B cell (primary cell): ENCODE measurements around the gene TTC13. TPM values are rescaled to one million over a fixed set of nuclear protein-coding genes. Genes with fewer than 3 reads are reported as not detected.
"Not testable (repeated sequence)": the region's sequence is repeated elsewhere in the genome, so short reads cannot be mapped to it uniquely, and the experiment has no call there.

ENCODE experiments used
- ATAC-seq: fragments of 200-7000 bp; cut with Tn5 transposase; one replicate; pipeline ENCODE4 v1.10.0; 2021; ENCODE audit warnings: low read depth, mild to moderate bottlenecking, moderate number of reproducible peaks, moderate library complexity
- CTCF ChIA-PET: fragments of 350-600 bp; sonication (Branson Sonifier 250); formaldehyde crosslinking; loops from one replicate; lab custom pipeline; 2021; ENCODE audit warnings: antibody characterized with exemption, inconsistent platforms; lab: Charles Lee
- POLR2A ChIA-PET: fragments of 350-600 bp; sonication (Branson Sonifier 250); formaldehyde crosslinking; loops from one replicate; lab custom pipeline; 2021; ENCODE audit warnings: antibody characterized with exemption; lab: Charles Lee
- DNase-seq: peaks from one replicate; pipeline ENCODE4 v3.0.0; 2013
- H2AFZ ChIP-seq: 2 replicates; pipeline ENCODE4 v1.6.1; 2012; ENCODE audit warnings: mild to moderate bottlenecking, low read depth, low read length; ENCODE audit not compliant: insufficient read depth, poor library complexity, severe bottlenecking
- H3K27ac ChIP-seq, 2 donors: 1 replicate in 1 of 2; 2 replicates in 1 of 2; pipeline ENCODE4 v1.5.1; 2012 to 2013; ENCODE audit warnings: low read length in 2 of 2, mild to moderate bottlenecking in 2 of 2, moderate library complexity in 1 of 2
- H3K27me3 ChIP-seq, 4 experiments: fragments of 200-600 bp in 1 of 4; sonication (generic) in 1 of 4; replicated peaks in 1 of 4; 1 replicate in 2 of 4; 2 replicates in 2 of 4; pipeline versions ENCODE4 v1.6.1 to v1.7.0; 2013 to 2016; ENCODE audit warnings: low read length in 3 of 4, mild to moderate bottlenecking in 2 of 4, mixed read lengths in 1 of 4, moderate library complexity in 1 of 4; ENCODE audit not compliant: insufficient read depth in 4 of 4, control insufficient read depth in 3 of 4; ENCODE audit errors: control extremely low read depth in 1 of 4
- H3K36me3 ChIP-seq, 2 experiments: replicated peaks in 1 of 2; 1 replicate in 1 of 2; 2 replicates in 1 of 2; pipeline versions ENCODE4 v1.6.1 to v1.7.1; 2013; ENCODE audit warnings: low read length in 1 of 2; ENCODE audit not compliant: insufficient read depth in 2 of 2, control insufficient read depth in 1 of 2; ENCODE audit errors: control extremely low read depth in 1 of 2, extremely low read depth in 1 of 2
- H3K4me1 ChIP-seq, 2 donors: fragments of 200-600 bp in 1 of 2; sonication (generic) in 1 of 2; 1 replicate in 1 of 2; 2 replicates in 1 of 2; pipeline versions ENCODE4 v1.5.1 to v1.6.1; 2013 to 2017; ENCODE audit warnings: low read length in 2 of 2; ENCODE audit not compliant: control insufficient read depth in 2 of 2, insufficient read depth in 2 of 2
- H3K4me2 ChIP-seq: replicated peaks from 2 replicates; pipeline ENCODE3; 2012; ENCODE audit warnings: mild to moderate bottlenecking, low read depth, low read length; ENCODE audit not compliant: poor library complexity, severe bottlenecking
- H3K4me3 ChIP-seq, 5 experiments: fragments of 200-600 bp in 1 of 5; sonication (generic) in 1 of 5; 1 replicate in 3 of 5; 2 replicates in 2 of 5; pipeline versions ENCODE4 v1.5.1 to v1.7.0; 2011 to 2016; ENCODE audit warnings: low read length in 4 of 5, mild to moderate bottlenecking in 4 of 5, low read depth in 2 of 5, control low read depth in 1 of 5, moderate library complexity in 1 of 5; ENCODE audit not compliant: insufficient read depth in 1 of 5; ENCODE audit errors: control extremely low read depth in 1 of 5, extremely low read depth in 1 of 5
- H3K79me2 ChIP-seq: fragments of 200-600 bp; sonication (generic); one replicate; pipeline ENCODE4 v1.6.0; 2016; ENCODE audit warnings: low read length; ENCODE audit not compliant: control insufficient read depth, insufficient read depth
- H3K9ac ChIP-seq: fragments of 200-600 bp; sonication (generic); 2 replicates; pipeline ENCODE4 v1.6.1; 2017; ENCODE audit warnings: mild to moderate bottlenecking, low read length, moderate library complexity
- H3K9me3 ChIP-seq, 3 donors: one replicate each; pipeline versions ENCODE4 v1.6.1 to v1.7.1; 2013; ENCODE audit warnings: low read length in 2 of 3; ENCODE audit not compliant: control insufficient read depth in 2 of 3, insufficient read depth in 1 of 3; ENCODE audit errors: control extremely low read depth in 1 of 3
- H4K20me1 ChIP-seq: 2 replicates; pipeline ENCODE4 v1.6.0; 2012; ENCODE audit warnings: mild to moderate bottlenecking, low read length; ENCODE audit not compliant: insufficient read depth, control insufficient read depth, poor library complexity, severe bottlenecking
- H3K27ac Mint-ChIP-seq: one replicate; pipeline ENCODE4 v1.8.0; 2021; ENCODE audit warnings: mixed read lengths
- H3K27me3 Mint-ChIP-seq: one replicate; pipeline ENCODE4 v1.8.0; 2021; ENCODE audit warnings: mixed read lengths
- H3K4me1 Mint-ChIP-seq: one replicate; pipeline ENCODE4 v1.8.0; 2021; ENCODE audit warnings: mixed read lengths
- H3K4me3 Mint-ChIP-seq: one replicate; pipeline ENCODE4 v1.8.0; 2021; ENCODE audit warnings: mixed read lengths
- H3K9me3 Mint-ChIP-seq: one replicate; pipeline ENCODE4 v1.8.0; 2022; ENCODE audit warnings: mixed read lengths; ENCODE audit not compliant: insufficient read depth
- EZH2 ChIP-seq: IDR thresholded peaks from 2 replicates; pipeline ENCODE4 v1.6.1; 2012; ENCODE audit warnings: borderline replicate concordance, low read depth, mild to moderate bottlenecking, moderate library complexity, low read length; ENCODE audit not compliant: insufficient read depth, poor library complexity, severe bottlenecking
- WGBS: methylation state at CpG from one replicate; pipeline ENCODE4 v1.1.5; 2013; ENCODE audit warnings: missing lambda C conversion rate; ENCODE audit not compliant: insufficient coverage; 5-methylcytosine and 5-hydroxymethylcytosine counted together
- intact Hi-C: fragments of 100-400 bp; cut with micrococcal nuclease; formaldehyde crosslinking; loops from one replicate; pipeline ENCODE4 v1.10.0; 2022
- polyA plus RNA-seq: library from polyadenylated mRNA; depleted of rRNA; stranded (reverse); fragments of >200 nt; gene quantifications from 2 replicates; pipeline ENCODE4 v1.2.3, GENCODE V29; 2012
- total RNA-seq, 2 donors: library from RNA; stranded (reverse); fragments of 120-200 nt in 1 of 2; gene quantifications; 1 replicate in 1 of 2; 2 replicates in 1 of 2; pipeline versions ENCODE4 v1.2.3 to v1.2.4, GENCODE V29; 2013 to 2022
- TF ChIP-seq, protein P1 (sequence below): fragments of 200-600 bp; IDR thresholded peaks from one replicate; pipeline ENCODE4 v1.8.0; 2022; ENCODE audit warnings: antibody characterized with exemption, mild to moderate bottlenecking

TTC13 gene
- total and polyA plus RNA-seq, 2 donors (not counting 1 experiment from before 2014, with no cell fraction given) = 33.9 to 55.0 TPM

DNA sequence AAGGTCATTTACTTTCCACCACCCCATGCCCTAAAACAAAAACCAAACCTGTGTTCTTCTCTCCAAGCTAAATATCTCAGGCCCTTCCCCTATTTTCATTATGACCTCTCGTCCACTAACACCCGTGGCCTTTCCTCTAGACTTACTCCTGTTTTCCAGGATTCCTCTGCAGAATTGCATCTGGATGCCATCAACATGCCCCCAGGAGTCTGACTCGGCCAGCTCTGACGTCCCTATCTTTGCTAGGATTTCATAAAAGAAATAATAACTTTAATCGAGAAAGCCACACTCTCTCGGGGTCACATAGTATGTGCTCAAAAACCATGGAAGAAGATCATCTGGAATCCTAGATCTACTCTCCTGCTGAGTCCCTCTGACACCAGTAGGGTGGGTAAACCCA is 47.9 kb upstream of the TTC13 start:
- no peaks in the 10 kb centered on the region for H4K20me1 ChIP-seq
- no peak for TF ChIP-seq EZH2
- TF ChIP-seq, protein P1, sequence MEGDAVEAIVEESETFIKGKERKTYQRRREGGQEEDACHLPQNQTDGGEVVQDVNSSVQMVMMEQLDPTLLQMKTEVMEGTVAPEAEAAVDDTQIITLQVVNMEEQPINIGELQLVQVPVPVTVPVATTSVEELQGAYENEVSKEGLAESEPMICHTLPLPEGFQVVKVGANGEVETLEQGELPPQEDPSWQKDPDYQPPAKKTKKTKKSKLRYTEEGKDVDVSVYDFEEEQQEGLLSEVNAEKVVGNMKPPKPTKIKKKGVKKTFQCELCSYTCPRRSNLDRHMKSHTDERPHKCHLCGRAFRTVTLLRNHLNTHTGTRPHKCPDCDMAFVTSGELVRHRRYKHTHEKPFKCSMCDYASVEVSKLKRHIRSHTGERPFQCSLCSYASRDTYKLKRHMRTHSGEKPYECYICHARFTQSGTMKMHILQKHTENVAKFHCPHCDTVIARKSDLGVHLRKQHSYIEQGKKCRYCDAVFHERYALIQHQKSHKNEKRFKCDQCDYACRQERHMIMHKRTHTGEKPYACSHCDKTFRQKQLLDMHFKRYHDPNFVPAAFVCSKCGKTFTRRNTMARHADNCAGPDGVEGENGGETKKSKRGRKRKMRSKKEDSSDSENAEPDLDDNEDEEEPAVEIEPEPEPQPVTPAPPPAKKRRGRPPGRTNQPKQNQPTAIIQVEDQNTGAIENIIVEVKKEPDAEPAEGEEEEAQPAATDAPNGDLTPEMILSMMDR = no peak
- H2AFZ ChIP-seq = no peak overlapping the region
- ChIA-PET CTCF (no interaction called here), POLR2A (no interaction called here)
- H3K4me2 ChIP-seq = no peak overlapping the region
- H3K79me2 ChIP-seq = peaks cover 5% of the 10 kb centered on the region
- no peak for ATAC-seq
- no peak overlapping the region for H3K4me3 Mint-ChIP-seq
- no peak for DNase-seq
- no peaks in the 10 kb centered on the region for H3K9me3 ChIP-seq
- no peak overlapping the region for H3K9ac ChIP-seq
- 91% methylated on average over 5 of the region's 6 CpGs for WGBS
- H3K36me3 ChIP-seq = no peaks in the 10 kb centered on the region
- H3K27me3 ChIP-seq = no peaks in the 10 kb centered on the region
- intact Hi-C loops = no loop called here
- no peak overlapping the region for H3K27ac Mint-ChIP-seq
- peaks cover 5% of the 10 kb centered on the region for H3K4me1 Mint-ChIP-seq
- H3K4me1 ChIP-seq = peaks cover 0 to 3% of the 10 kb centered on the region in 2 donors
- H3K27ac ChIP-seq = no peak overlapping the region
- H3K4me3 ChIP-seq = no peak overlapping the region
- no peaks in the 10 kb centered on the region for H3K9me3 Mint-ChIP-seq
- no peaks in the 10 kb centered on the region for H3K27me3 Mint-ChIP-seq

DNA sequence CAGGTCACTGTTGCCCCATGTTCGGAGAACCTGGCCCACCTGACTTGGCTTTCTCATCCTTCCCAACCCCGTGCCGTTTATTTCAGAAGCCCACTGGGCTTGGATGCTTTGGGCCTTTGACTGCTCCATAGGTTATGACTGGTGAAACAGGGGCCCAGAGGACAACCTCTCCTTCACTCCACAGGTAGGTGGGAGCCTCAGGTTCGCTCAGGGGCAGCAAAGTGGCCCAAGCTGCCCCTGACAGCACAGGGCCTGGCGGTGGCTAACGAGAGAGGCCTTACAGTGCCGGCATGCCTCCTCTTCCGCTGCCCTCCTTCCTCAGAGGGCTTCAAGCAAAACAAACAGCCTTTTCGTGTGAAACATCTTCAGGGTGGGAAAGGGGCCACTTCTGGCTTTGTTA is 44.5 kb upstream of the TTC13 start:
- Histone ChIP-seq H4K20me1 (no peaks in the 10 kb centered on the region), H3K4me1 (no peaks in the 10 kb centered on the region), H3K27ac (no peak overlapping the region), H2AFZ (no peak overlapping the region), H3K9me3 (no peaks in the 10 kb centered on the region), H3K4me2 (no peak overlapping the region), H3K79me2 (peaks cover 5% of the 10 kb centered on the region), H3K9ac (no peak overlapping the region), H3K27me3 (no peaks in the 10 kb centered on the region), H3K4me3 (no peak overlapping the region), H3K36me3 (no peaks in the 10 kb centered on the region)
- H3K4me1 Mint-ChIP-seq = peaks cover 2% of the 10 kb centered on the region
- no peak for DNase-seq
- H3K27ac Mint-ChIP-seq = no peak overlapping the region
- TF ChIP-seq EZH2 = no peak
- TF ChIP-seq, protein P1 = no peak
- intact Hi-C loops = no loop called here
- H3K9me3 Mint-ChIP-seq = no peaks in the 10 kb centered on the region
- ChIA-PET CTCF (no interaction called here), POLR2A (no interaction called here)
- H3K4me3 Mint-ChIP-seq = no peak overlapping the region
- no peaks in the 10 kb centered on the region for H3K27me3 Mint-ChIP-seq
- 93% methylated on average over 5 of the region's 9 CpGs for WGBS
- no peak for ATAC-seq

DNA sequence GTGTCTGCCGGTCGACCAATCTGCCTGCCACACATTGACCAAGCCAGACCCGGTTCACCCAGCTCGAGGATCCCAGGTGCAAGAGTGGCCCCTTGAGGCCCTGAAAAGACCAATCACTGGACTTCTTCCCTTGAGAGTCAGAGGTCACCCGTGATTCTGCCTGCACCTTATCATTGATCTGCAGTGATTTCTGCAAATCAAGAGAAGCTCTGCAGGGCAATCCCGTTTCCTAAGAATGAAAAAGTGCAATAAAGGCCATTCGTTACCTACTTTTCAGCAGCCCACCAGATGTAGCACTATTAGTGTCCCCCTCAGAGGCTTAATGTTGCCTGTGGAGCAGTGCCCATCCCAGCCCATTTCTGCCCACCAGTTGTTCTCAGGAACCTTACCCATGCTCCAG is 43.9 kb upstream of the TTC13 start:
- POLR2A ChIA-PET, H3K4me1 Mint-ChIP-seq, H3K79me2 ChIP-seq, H2AFZ ChIP-seq, H3K9me3 Mint-ChIP-seq, H3K4me3 Mint-ChIP-seq, H3K27me3 ChIP-seq, intact Hi-C loops, H3K36me3 ChIP-seq, H3K4me3 ChIP-seq, H3K9ac ChIP-seq, H3K27ac ChIP-seq, H4K20me1 ChIP-seq, DNase-seq, CTCF ChIA-PET, H3K4me1 ChIP-seq, H3K27ac Mint-ChIP-seq, ATAC-seq, H3K9me3 ChIP-seq, H3K27me3 Mint-ChIP-seq, H3K4me2 ChIP-seq: not testable (repeated sequence)
- 100% methylated on average over 7 of the region's 7 CpGs for WGBS
